ENCODE results near the gene GRAMD1B.

- TF ChIP-seq CTCF (conservative IDR thresholded peaks at IDR 0.05) (no peak), EZH2 (IDR thresholded peaks at IDR 0.05; ENCODE audit: low read depth) (no peak)
Observed at GRCh38 chr11:123413636-123414035, 16.4 kb upstream of the GRAMD1B start.
